ENCODE data around the gene FBXO41.

FBXO41 gene

GRCh38 chr2:73225513-73226360, 58.5 kb downstream of the FBXO41 start:
- ATAC-seq: no peak
- no peaks in the 10 kb centered on the region for H3K9me3 Mint-ChIP-seq
- no peaks in the 10 kb centered on the region for H3K27me3 Mint-ChIP-seq
- peaks cover 39% of the 10 kb centered on the region for H3K36me3 Mint-ChIP-seq
- H3K4me3 Mint-ChIP-seq: no peak overlapping the region
- no peak overlapping the region for H3K27ac Mint-ChIP-seq
- H3K4me1 Mint-ChIP-seq: no peaks in the 10 kb centered on the region

GRCh38 chr2:73223821-73224220, 60.5 kb downstream of the FBXO41 start:
- peaks cover 50% of the 10 kb centered on the region for H3K36me3 Mint-ChIP-seq
- H3K9me3 Mint-ChIP-seq: no peaks in the 10 kb centered on the region
- H3K27me3 Mint-ChIP-seq: no peaks in the 10 kb centered on the region
- ATAC-seq: no peak
- no peak overlapping the region for H3K27ac Mint-ChIP-seq
- no peak overlapping the region for H3K4me3 Mint-ChIP-seq
- H3K4me1 Mint-ChIP-seq: no peaks in the 10 kb centered on the region

- no peak for ATAC-seq
- Mint-ChIP-seq H3K27ac (no peak overlapping the region), H3K9me3 (no peaks in the 10 kb centered on the region), H3K36me3 (peaks cover 32% of the 10 kb centered on the region), H3K4me3 (no peak overlapping the region), H3K27me3 (no peaks in the 10 kb centered on the region), H3K4me1 (peaks cover 26% of the 10 kb centered on the region)
Measured at GRCh38 chr2:73218298-73218697, 66.0 kb downstream of the FBXO41 start.

GRCh38 chr2:73217826-73218225, 66.5 kb downstream of the FBXO41 start:
- Mint-ChIP-seq H3K36me3 (peaks cover 32% of the 10 kb centered on the region), H3K4me1 (peaks cover 31% of the 10 kb centered on the region), H3K9me3 (no peaks in the 10 kb centered on the region), H3K27ac (no peak overlapping the region), H3K27me3 (no peaks in the 10 kb centered on the region), H3K4me3 (no peak overlapping the region)
- ATAC-seq: no peak

GRCh38 chr2:73217160-73217559, 67.1 kb downstream of the FBXO41 start:
- Mint-ChIP-seq H3K4me3 (no peak overlapping the region), H3K27me3 (no peaks in the 10 kb centered on the region), H3K4me1 (peaks cover 31% of the 10 kb centered on the region), H3K36me3 (peaks cover 26% of the 10 kb centered on the region), H3K9me3 (no peaks in the 10 kb centered on the region), H3K27ac (no peak overlapping the region)
- ATAC-seq: no peak

GRCh38 chr2:73215254-73215653, 69.0 kb downstream of the FBXO41 start:
- Mint-ChIP-seq H3K36me3 (peaks cover 8% of the 10 kb centered on the region), H3K4me3 (peak overlapping the region; percentile 90), H3K27ac (peak overlapping the region; percentile 95), H3K27me3 (peaks cover 2% of the 10 kb centered on the region), H3K4me1 (peaks cover 31% of the 10 kb centered on the region), H3K9me3 (no peaks in the 10 kb centered on the region)
- no peak for ATAC-seq

- H3K9me3 Mint-ChIP-seq: no peaks in the 10 kb centered on the region
- H3K4me1 Mint-ChIP-seq: peaks cover 31% of the 10 kb centered on the region
- H3K27ac Mint-ChIP-seq: peak within 1 kb of the TSS; percentile 95
- H3K27me3 Mint-ChIP-seq: peaks cover 11% of the 10 kb centered on the region
- peak within 1 kb of the TSS; percentile 90 for H3K4me3 Mint-ChIP-seq
- ATAC-seq: peak; percentile 96
- H3K36me3 Mint-ChIP-seq: peaks cover 6% of the 10 kb centered on the region
Measured at GRCh38 chr2:73214120-73215035, 69.9 kb downstream of the FBXO41 start, which contains the start of gene SMYD5. SMYD5 (plus strand) TSS chr2:73214245; CDS start chr2:73214267, 22 bp downstream.

GRCh38 chr2:73212448-73213176, 71.7 kb downstream of the FBXO41 start:
- Mint-ChIP-seq H3K36me3 (no peaks in the 10 kb centered on the region), H3K4me3 (no peak overlapping the region), H3K4me1 (peaks cover 31% of the 10 kb centered on the region), H3K27ac (no peak overlapping the region), H3K9me3 (no peaks in the 10 kb centered on the region), H3K27me3 (peaks cover 24% of the 10 kb centered on the region)
- peak; percentile 77 for ATAC-seq

- Mint-ChIP-seq H3K4me1 (peaks cover 31% of the 10 kb centered on the region), H3K27me3 (peaks cover 24% of the 10 kb centered on the region), H3K27ac (no peak overlapping the region), H3K36me3 (no peaks in the 10 kb centered on the region), H3K9me3 (no peaks in the 10 kb centered on the region), H3K4me3 (no peak overlapping the region)
- no peak for ATAC-seq
Measured at GRCh38 chr2:73212098-73212447, 72.2 kb downstream of the FBXO41 start.

- ATAC-seq: no peak
- H3K27ac Mint-ChIP-seq: no peak overlapping the region
- H3K4me3 Mint-ChIP-seq: no peak overlapping the region
- no peaks in the 10 kb centered on the region for H3K36me3 Mint-ChIP-seq
- peaks cover 28% of the 10 kb centered on the region for H3K4me1 Mint-ChIP-seq
- peaks cover 32% of the 10 kb centered on the region for H3K27me3 Mint-ChIP-seq
- H3K9me3 Mint-ChIP-seq: no peaks in the 10 kb centered on the region
Measured at GRCh38 chr2:73210696-73211095, 73.6 kb downstream of the FBXO41 start.

GRCh38 chr2:73210019-73210418, 74.3 kb downstream of the FBXO41 start:
- Mint-ChIP-seq H3K27me3 (peaks cover 38% of the 10 kb centered on the region), H3K36me3 (no peaks in the 10 kb centered on the region), H3K27ac (no peak overlapping the region), H3K4me3 (no peak overlapping the region), H3K4me1 (peaks cover 22% of the 10 kb centered on the region), H3K9me3 (no peaks in the 10 kb centered on the region)
- no peak for ATAC-seq

GRCh38 chr2:73208258-73208657, 76.0 kb downstream of the FBXO41 start:
- no peak overlapping the region for H3K27ac Mint-ChIP-seq
- no peaks in the 10 kb centered on the region for H3K36me3 Mint-ChIP-seq
- H3K27me3 Mint-ChIP-seq: peaks cover 54% of the 10 kb centered on the region
- no peak for ATAC-seq
- no peaks in the 10 kb centered on the region for H3K9me3 Mint-ChIP-seq
- no peak overlapping the region for H3K4me3 Mint-ChIP-seq
- H3K4me1 Mint-ChIP-seq: peaks cover 5% of the 10 kb centered on the region

- ATAC-seq: no peak
Measured at GRCh38 chr2:73205611-73206010, 78.7 kb downstream of the FBXO41 start.

More at GRCh38 chr2:73205611-73206010, 78.7 kb downstream of the FBXO41 start:
- Mint-ChIP-seq H3K27me3 (peaks cover 80% of the 10 kb centered on the region), H3K4me1 (no peaks in the 10 kb centered on the region), H3K36me3 (no peaks in the 10 kb centered on the region), H3K9me3 (no peaks in the 10 kb centered on the region), H3K4me3 (no peak overlapping the region), H3K27ac (no peak overlapping the region)

Data from stimulated activated memory B cell treated with anti-CD40 and anti-IgM and Interleukin-4, amounts not matched to agents 10 μg/mL and 1 μg/mL and 100 μg/mL, for 72 hours (primary cell).